GM08714 (cell line): Measurements from ENCODE around the gene PAPPA.

Source experiments
- H3K4me3 ChIP-seq: fragments of 200-500 bp; sonication (Bioruptor generic); 2 replicates; pipeline ENCODE4 v1.5.1; 2014; ENCODE audit warnings: mild to moderate bottlenecking, low read length, inconsistent platforms
- ZNF274 ChIP-seq: IDR thresholded peaks from 2 replicates; pipeline ENCODE4 v1.6.1; 2012; ENCODE audit warnings: mild to moderate bottlenecking, low read depth, low read length

PAPPA gene

GRCh38 chr9:116279230-116279629 is 125.6 kb downstream of the PAPPA start:
- TF ChIP-seq ZNF274: no peak

GRCh38 chr9:116280529-116280928 is 126.9 kb downstream of the PAPPA start:
- H3K4me3 ChIP-seq: no peak overlapping the region
- TF ChIP-seq ZNF274: no peak

More at GRCh38 chr9:116279230-116279629, 125.6 kb downstream of the PAPPA start:
- H3K4me3 ChIP-seq: no peak overlapping the region

- H3K4me3 ChIP-seq: no peak overlapping the region
- TF ChIP-seq ZNF274: no peak
Observed at GRCh38 chr9:116282597-116282996, 129.0 kb downstream of the PAPPA start.

GRCh38 chr9:116284518-116284917 is 130.9 kb downstream of the PAPPA start:
- no peak overlapping the region for H3K4me3 ChIP-seq
- no peak for TF ChIP-seq ZNF274

GRCh38 chr9:116285320-116285719 is 131.7 kb downstream of the PAPPA start:
- H3K4me3 ChIP-seq: no peak overlapping the region
- no peak for TF ChIP-seq ZNF274

GRCh38 chr9:116286297-116286696 is 132.7 kb downstream of the PAPPA start:
- no peak for TF ChIP-seq ZNF274
- no peak overlapping the region for H3K4me3 ChIP-seq

- H3K4me3 ChIP-seq: no peak overlapping the region
- no peak for TF ChIP-seq ZNF274
Observed at GRCh38 chr9:116287721-116288120, 134.1 kb downstream of the PAPPA start.

- TF ChIP-seq ZNF274: no peak
- H3K4me3 ChIP-seq: no peak overlapping the region
Observed at GRCh38 chr9:116288658-116289057, 135.1 kb downstream of the PAPPA start.

- H3K4me3 ChIP-seq: no peak overlapping the region
- TF ChIP-seq ZNF274: no peak
Observed at GRCh38 chr9:116297346-116297745, 143.8 kb downstream of the PAPPA start.

- no peak for TF ChIP-seq ZNF274
- H3K4me3 ChIP-seq: no peak overlapping the region
Observed at GRCh38 chr9:116298249-116298648, 144.7 kb downstream of the PAPPA start.

GRCh38 chr9:116298878-116299391 is 145.3 kb downstream of the PAPPA start:
- no peak overlapping the region for H3K4me3 ChIP-seq
- no peak for TF ChIP-seq ZNF274

GRCh38 chr9:116300360-116300870 is 146.8 kb downstream of the PAPPA start:
- no peak for TF ChIP-seq ZNF274
- no peak overlapping the region for H3K4me3 ChIP-seq

- TF ChIP-seq ZNF274: no peak
Observed at GRCh38 chr9:116303270-116303669, 149.7 kb downstream of the PAPPA start.

GRCh38 chr9:116303886-116304538 is 150.4 kb downstream of the PAPPA start:
- no peak for TF ChIP-seq ZNF274
- no peak overlapping the region for H3K4me3 ChIP-seq

More at GRCh38 chr9:116303270-116303669, 149.7 kb downstream of the PAPPA start:
- no peak overlapping the region for H3K4me3 ChIP-seq

GRCh38 chr9:116304761-116305160 is 151.2 kb downstream of the PAPPA start:
- H3K4me3 ChIP-seq: no peak overlapping the region

More at GRCh38 chr9:116304761-116305160, 151.2 kb downstream of the PAPPA start:
- TF ChIP-seq ZNF274: no peak
